HUES6 (cell line): ENCODE measurements around the gene COG5.
"Not testable (repeated sequence)": the region's sequence is repeated elsewhere in the genome, so short reads cannot be mapped to it uniquely, and the experiment has no call there.

ENCODE experiments used
- H3K27ac ChIP-seq: 2 replicates; pipeline ENCODE4 v1.7.0; 2013; ENCODE audit warnings: low read depth, mild to moderate bottlenecking, low read length, inconsistent platforms
- H3K27me3 ChIP-seq: 2 replicates; pipeline ENCODE4 v1.6.1; 2013; ENCODE audit warnings: low read length; ENCODE audit not compliant: control insufficient read depth, insufficient read depth
- H3K36me3 ChIP-seq: 2 replicates; pipeline ENCODE4 v1.6.1; 2013; ENCODE audit warnings: low read length; ENCODE audit not compliant: control insufficient read depth, insufficient read depth
- H3K4me1 ChIP-seq: 2 replicates; pipeline ENCODE4 v1.6.1; 2013; ENCODE audit warnings: low read length; ENCODE audit not compliant: control insufficient read depth, insufficient read depth
- H3K4me3 ChIP-seq: 2 replicates; pipeline ENCODE4 v1.5.1; 2013; ENCODE audit warnings: low read depth, low read length
- H3K9ac ChIP-seq: one replicate; pipeline ENCODE4 v1.6.1; 2013; ENCODE audit warnings: mild to moderate bottlenecking, low read length
- H3K9me3 ChIP-seq: 2 replicates; pipeline ENCODE4 v1.6.1; 2013; ENCODE audit warnings: low read depth, low read length; ENCODE audit not compliant: control insufficient read depth, insufficient read depth

The COG5 gene

DNA sequence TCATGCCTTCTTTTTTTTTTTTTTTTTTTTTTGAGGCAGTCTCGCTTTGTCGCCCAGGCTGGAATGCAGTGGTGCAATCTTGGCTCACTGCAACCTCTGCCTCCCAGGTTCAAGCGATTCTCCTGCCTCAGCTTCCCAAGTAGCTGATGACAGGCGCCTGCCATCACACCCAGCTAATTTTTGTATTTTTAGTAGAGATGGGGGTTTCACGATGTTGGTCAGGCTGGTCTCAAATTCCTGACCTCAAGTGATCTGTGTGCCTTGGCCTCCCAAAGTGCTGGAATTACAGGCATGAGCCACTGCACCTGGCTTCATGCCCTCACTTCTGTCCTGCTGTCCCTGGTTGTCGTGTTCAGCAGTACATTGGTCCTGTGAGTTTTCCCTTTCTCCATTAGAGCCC, 342.9 kb downstream of the COG5 start:
- H3K27me3 ChIP-seq, H3K27ac ChIP-seq, H3K36me3 ChIP-seq, H3K4me1 ChIP-seq, H3K9ac ChIP-seq, H3K4me3 ChIP-seq, H3K9me3 ChIP-seq: not testable (repeated sequence)

DNA sequence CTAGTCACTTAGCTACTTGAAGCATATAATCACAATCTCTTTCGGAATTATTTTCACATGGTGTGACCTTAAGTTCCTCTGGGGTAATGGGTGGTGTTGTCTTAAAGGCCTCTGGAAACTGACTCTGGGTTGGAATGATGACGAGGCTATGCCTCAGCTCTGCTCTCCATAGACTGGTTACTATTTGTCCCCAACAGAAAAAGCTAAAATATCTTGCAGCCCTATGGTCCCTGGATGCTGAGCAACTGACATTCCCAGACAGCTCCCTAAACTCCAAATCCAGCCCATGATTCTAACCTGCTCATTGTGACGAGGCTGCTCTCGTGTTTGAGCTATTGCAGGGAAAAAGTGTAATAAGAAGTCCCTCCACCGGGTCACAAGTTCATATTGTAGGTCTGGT, 343.4 kb downstream of the COG5 start:
- Histone ChIP-seq H3K4me3 (no peak overlapping the region), H3K36me3 (no peaks in the 10 kb centered on the region), H3K4me1 (no peaks in the 10 kb centered on the region), H3K9ac (no peak overlapping the region), H3K27ac (no peak overlapping the region), H3K27me3 (no peaks in the 10 kb centered on the region), H3K9me3 (no peaks in the 10 kb centered on the region)

DNA sequence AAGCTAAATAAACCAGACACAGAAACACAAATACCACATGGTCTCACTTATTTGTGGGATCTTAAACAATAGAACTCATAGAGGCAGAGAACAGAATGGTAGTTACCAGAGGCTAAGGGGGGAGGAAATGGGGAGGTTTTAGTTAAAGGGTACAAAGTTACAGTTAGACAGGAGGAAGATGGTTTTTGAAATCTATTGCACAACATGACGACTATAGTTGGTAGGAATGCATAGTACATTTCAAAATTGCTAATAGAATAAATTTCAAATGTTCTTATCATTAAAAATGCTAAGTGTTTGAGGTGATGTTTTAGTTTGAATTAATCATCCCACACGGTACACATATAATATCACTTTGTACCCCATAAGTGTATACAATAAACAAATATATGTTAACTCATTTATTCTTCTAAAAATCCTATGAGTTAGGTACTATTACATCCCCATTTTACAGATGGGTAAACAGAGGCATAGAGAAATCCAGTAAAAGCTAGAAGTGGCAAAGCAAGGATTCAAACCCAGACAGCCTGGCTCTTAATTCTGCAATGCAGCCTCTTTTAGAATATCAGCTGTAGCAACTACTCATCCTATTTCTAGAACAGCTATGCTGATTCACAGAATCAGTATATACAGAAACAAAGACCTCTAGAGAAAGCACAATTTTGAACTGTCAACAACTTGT, 344.0 kb downstream of the COG5 start:
- no peaks in the 10 kb centered on the region for H3K4me1 ChIP-seq
- H3K27ac ChIP-seq: no peak overlapping the region
- H3K9me3 ChIP-seq: no peaks in the 10 kb centered on the region
- no peaks in the 10 kb centered on the region for H3K27me3 ChIP-seq
- no peak overlapping the region for H3K4me3 ChIP-seq
- no peak overlapping the region for H3K9ac ChIP-seq
- no peaks in the 10 kb centered on the region for H3K36me3 ChIP-seq

DNA sequence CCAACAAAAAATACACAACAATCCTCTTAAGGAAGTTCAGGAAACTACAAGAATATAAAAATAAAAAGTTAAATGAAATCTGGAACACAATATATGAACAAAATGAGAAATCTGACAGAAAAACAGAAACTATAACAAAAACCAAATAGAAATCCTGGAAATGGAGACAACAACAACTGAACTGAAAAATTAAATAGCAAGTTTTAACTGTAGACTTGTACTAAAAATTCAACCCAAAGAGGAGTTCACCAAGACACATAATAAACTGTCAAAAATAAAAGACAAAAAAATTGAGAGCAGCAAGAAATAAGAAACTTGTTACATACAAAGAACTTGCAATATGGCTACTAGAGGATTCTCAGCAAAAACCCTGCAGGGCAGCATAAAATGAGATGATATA, 349.8 kb downstream of the COG5 start:
- Histone ChIP-seq H3K27ac (no peak overlapping the region), H3K27me3 (no peaks in the 10 kb centered on the region), H3K9ac (no peak overlapping the region), H3K4me3 (no peak overlapping the region), H3K9me3 (no peaks in the 10 kb centered on the region), H3K4me1 (no peaks in the 10 kb centered on the region), H3K36me3 (peaks cover 10% of the 10 kb centered on the region; the same call in 1 of the 2 replicates)

DNA sequence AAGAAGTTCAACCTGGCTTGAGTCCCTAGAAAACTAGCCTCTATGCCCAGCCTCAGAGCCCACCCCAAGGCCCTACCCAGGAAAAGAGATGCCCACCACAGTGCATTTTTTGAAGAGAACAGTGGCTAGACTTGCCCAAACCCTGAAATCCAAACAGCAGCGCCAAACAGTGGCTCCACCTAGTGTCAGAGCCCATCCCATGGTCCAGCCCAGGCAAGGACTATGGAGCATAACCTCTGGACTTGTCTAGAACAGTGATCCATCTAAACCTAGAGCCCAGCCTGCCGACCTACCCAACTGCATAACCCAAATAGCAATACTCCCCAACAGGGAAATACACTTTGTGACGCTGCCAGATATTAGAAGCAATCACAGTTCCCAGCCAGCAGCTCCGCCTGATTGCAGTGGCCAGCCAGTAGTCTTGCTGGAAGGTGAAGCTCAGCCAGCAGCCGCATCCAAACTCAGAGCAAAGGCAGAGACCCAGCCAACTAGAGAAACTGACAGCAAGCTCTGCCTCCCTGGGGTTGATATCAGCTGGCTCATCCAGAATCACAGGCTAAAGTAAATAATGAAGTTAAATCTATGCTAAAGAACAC, 350.4 kb downstream of the COG5 start:
- Histone ChIP-seq H3K27me3 (no peaks in the 10 kb centered on the region), H3K27ac (no peak overlapping the region), H3K9ac (no peak overlapping the region), H3K36me3 (peaks cover 13% of the 10 kb centered on the region; the same call in 1 of the 2 replicates), H3K9me3 (no peaks in the 10 kb centered on the region), H3K4me1 (no peaks in the 10 kb centered on the region), H3K4me3 (no peak overlapping the region)

DNA sequence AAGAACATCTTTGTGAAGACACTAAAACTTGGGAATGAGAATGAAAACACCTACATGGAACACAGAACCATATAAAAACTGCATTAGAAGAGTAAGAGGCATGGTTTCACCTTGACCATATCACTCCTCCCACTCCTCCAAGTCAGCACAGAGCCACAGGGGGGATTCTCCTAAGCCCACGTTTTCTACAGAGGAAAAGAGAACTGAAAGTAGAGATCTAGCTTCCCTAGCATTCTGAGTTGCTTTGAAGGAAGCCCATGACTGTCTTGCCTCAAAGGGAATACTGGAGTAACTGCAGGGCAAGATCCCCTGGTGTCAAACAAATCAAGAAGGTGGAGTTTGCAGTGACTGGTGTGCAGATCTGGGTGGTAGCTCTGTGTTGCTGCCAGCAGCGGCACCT, 351.0 kb downstream of the COG5 start:
- no peaks in the 10 kb centered on the region for H3K27me3 ChIP-seq
- no peak overlapping the region for H3K4me3 ChIP-seq
- peaks cover 13% of the 10 kb centered on the region; the same call in 1 of the 2 replicates for H3K36me3 ChIP-seq
- H3K9me3 ChIP-seq: no peaks in the 10 kb centered on the region
- no peaks in the 10 kb centered on the region for H3K4me1 ChIP-seq
- H3K27ac ChIP-seq: no peak overlapping the region
- H3K9ac ChIP-seq: no peak overlapping the region

DNA sequence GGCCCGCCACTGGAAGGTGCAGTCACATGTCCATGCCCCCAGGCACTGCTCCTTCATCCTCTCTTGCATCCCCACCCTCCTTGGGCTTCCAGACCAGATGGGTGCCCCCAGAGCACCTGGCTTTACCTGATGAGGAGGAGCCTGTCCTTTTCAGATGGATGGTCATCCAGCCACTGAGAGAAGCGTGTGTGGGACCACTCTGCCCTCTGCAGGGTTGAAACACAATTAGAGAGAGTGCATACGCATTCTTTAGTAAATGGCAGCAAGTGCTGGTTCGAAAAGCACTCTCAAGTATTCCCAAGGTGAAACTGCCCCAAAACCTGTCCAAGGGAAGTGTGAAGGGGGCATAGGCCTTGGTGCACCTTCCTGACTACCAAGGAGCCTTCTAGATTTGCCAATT, 353.3 kb downstream of the COG5 start:
- no peaks in the 10 kb centered on the region for H3K4me1 ChIP-seq
- H3K27ac ChIP-seq: no peak overlapping the region
- peaks cover 15% of the 10 kb centered on the region; the same call in 1 of the 2 replicates for H3K36me3 ChIP-seq
- no peaks in the 10 kb centered on the region for H3K27me3 ChIP-seq
- no peak overlapping the region for H3K9ac ChIP-seq
- H3K4me3 ChIP-seq: no peak overlapping the region
- H3K9me3 ChIP-seq: no peaks in the 10 kb centered on the region

DNA sequence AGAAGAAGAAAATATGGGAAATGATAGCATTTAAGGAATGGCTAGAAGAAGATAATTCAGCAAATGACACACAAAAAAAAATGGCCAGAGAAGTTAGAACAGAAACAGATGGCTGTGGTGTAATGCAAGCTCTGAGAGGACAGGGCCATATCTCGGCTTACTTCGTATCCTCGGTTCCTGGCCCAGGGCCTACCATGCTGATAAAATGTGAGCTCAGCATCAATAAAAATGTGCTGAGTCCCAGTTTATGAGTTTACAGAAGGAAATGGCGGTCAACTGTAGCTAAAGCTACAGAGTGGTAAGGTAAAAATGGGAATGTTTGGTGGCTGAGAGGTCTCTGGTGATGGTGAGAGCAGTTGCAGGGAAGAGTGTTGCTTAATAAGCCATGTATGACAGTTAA, 354.2 kb downstream of the COG5 start:
- no peaks in the 10 kb centered on the region for H3K4me1 ChIP-seq
- peaks cover 15% of the 10 kb centered on the region; the same call in 1 of the 2 replicates for H3K36me3 ChIP-seq
- H3K9me3 ChIP-seq: no peaks in the 10 kb centered on the region
- H3K27ac ChIP-seq: no peak overlapping the region
- no peak overlapping the region for H3K4me3 ChIP-seq
- H3K9ac ChIP-seq: no peak overlapping the region
- H3K27me3 ChIP-seq: no peaks in the 10 kb centered on the region

DNA sequence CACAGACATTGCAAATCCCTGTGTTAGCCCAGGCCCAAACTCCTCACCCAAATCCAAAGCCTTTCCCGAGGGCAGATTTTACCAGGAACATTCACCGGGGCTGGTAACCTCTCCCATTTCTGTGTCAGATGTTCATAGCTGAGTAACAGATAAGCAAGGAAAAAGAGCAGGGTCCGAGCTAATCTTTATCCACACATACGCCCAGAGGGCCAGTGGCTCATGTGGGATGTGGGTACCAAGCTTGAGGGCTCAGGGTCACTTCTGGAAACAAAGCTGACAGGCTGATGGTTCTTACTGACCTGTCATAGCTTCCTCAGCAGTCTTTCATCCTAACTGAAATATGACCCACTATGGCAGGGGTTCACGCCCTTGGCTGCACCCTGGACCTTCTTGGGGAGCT, 355.2 kb downstream of the COG5 start:
- Histone ChIP-seq H3K4me3 (no peak overlapping the region), H3K9me3 (no peaks in the 10 kb centered on the region), H3K27me3 (no peaks in the 10 kb centered on the region), H3K4me1 (no peaks in the 10 kb centered on the region), H3K36me3 (peaks cover 21% of the 10 kb centered on the region; the same call in 1 of the 2 replicates), H3K9ac (no peak overlapping the region), H3K27ac (no peak overlapping the region)

DNA sequence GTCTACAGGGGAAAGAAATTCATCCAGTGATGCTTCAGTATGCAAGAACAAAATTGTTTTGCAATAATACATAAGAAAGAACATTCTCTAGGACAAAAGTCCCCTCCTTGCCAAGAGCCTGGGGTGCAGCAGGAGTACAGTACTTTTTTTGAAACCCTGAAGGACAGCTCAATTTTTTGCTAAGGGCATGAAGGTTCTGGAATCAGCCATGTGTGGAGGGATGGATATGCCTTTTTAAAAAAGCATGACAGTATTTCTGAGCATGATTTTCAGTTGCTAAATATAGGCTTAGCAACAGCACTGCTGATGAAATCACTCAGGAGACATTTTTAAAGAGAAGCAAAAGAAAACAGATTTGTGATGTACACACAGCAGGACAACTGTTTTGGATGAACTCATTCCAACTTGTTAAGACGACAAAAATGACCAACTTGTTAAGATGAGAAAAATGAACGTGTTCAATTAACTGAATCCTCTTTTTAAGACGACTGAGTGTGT, 355.6 kb downstream of the COG5 start:
- H3K27ac ChIP-seq: no peak overlapping the region
- no peaks in the 10 kb centered on the region for H3K27me3 ChIP-seq
- H3K36me3 ChIP-seq: peaks cover 25% of the 10 kb centered on the region; the same call in 1 of the 2 replicates
- no peaks in the 10 kb centered on the region for H3K4me1 ChIP-seq
- H3K4me3 ChIP-seq: no peak overlapping the region
- no peaks in the 10 kb centered on the region for H3K9me3 ChIP-seq
- no peak overlapping the region for H3K9ac ChIP-seq

DNA sequence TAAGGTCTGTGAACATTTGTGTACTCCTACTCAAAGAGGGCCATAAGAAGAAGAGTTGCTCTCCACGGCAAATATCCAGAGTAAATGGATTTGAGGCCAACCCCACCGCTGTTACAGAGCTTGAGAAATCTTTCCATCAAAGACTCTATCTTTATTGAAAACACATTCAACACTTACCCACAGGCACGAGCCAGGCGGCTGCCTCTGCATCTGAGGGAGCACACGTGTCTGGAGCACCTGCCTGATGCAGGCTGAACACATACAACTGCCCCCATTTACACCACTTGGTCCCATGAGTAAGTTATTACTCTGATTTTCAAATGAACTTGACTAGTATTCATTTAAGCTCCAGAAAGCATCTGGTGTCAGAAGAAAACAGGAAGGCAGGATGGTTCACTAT, 356.3 kb downstream of the COG5 start:
- no peak overlapping the region for H3K27ac ChIP-seq
- H3K27me3 ChIP-seq: no peaks in the 10 kb centered on the region
- no peak overlapping the region for H3K9ac ChIP-seq
- H3K9me3 ChIP-seq: no peaks in the 10 kb centered on the region
- H3K36me3 ChIP-seq: peaks cover 27% of the 10 kb centered on the region; the same call in 1 of the 2 replicates
- H3K4me1 ChIP-seq: no peaks in the 10 kb centered on the region
- no peak overlapping the region for H3K4me3 ChIP-seq
